Embryonic facial prominence (tissue), 1 donor: ENCODE data around the gene CDH4.

Experiments used
- DNase-seq: peaks from one replicate; pipeline ENCODE4 v3.0.0-alpha.2; 2016; ENCODE audit errors: extremely low spot score

CDH4 gene

GRCh38 chr20:61857884-61858283, 605.8 kb downstream of the CDH4 start:
- DNase-seq: no peak

DNA sequence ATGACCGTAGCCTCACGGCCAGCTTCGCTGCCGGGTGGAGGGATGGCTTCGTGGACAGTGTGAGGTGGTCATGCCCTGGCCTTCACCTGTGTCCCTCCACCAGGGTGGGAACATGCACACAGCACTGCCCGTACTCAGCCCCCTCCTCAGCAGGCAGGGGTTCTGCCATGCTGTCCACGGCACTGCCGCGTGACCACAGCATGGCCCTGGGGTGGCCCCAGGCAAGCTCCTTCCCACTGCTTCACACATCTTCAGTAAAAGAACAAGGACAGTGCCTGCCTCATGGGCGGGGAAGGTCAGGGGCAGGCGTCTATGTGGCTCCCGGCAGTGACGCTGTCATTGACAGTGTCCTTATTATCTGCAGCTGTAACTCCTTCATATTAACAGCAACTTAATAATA, 607.7 kb downstream of the CDH4 start:
- DNase-seq: no peak

DNA sequence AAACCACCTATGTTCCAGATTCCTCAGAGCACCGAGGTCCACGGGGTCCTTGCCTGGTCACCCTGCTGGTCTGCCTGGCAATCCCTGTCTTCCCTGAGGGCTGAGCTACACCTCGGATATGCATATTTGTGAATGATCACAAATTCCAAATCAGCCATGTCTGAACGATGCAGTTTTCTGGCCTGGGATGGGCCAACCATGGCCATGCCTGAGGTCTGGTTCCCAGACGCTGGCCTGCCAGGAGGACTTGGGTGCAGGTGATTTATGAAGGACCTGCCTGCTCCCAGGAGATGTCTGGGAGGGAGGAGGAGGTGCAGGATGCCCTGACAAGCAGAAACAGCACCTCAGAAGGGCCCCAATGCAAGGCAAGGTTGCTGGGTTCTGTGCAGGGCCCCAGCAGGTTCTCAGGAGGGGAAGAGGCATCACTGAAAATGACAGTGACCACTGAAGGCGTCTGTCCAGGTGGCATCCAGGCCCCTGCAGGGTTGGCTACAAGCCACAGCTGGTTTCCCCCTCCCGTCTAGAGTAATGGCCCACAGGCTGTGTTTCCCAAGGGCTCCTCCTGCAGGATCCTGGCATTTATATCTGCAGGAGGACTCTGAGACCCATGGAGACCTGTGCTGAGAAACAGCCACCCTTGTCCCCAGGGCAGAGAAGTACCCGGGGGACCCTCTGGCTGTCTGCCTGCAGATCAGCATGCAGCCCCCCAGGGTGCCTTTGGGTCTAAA, 608.4 kb downstream of the CDH4 start:
- no peak for DNase-seq

DNA sequence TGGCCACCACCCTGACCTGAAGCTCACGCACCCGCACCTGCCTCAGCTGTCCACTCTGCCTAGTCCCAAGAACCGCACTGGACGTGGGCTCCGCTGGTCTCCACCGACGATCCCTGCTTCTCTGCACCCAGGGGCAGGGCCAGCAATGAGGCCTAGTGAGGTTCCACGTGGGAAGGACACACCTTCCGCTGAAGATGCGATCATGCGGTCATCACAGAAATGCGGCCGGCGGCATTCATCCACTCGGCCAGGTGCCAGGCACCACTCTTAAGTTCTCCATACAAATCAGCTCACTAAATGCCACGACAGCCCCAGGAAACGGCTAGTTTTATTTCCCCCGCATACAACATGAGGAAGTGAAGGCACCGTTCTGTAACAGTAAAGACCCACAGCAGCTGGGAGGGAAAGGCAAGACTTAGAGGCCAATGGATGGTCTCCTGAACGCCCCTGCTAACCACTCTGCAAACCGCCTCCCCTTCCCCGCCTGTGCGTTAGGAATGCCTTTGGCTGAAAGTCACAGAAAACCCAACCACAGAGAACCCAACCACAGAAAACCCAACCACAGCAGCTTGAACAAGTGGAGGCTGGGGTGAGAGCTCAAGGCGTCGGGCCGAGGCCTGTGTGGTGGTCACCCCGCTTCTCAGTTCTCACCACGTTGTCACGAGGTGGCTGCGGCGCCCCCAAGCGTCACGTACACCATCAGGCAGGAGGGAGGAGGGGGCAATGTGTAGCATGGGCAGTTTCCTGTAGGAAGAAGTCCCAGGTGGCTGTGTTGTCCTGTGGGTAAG, 609.2 kb downstream of the CDH4 start:
- DNase-seq: no peak

DNA sequence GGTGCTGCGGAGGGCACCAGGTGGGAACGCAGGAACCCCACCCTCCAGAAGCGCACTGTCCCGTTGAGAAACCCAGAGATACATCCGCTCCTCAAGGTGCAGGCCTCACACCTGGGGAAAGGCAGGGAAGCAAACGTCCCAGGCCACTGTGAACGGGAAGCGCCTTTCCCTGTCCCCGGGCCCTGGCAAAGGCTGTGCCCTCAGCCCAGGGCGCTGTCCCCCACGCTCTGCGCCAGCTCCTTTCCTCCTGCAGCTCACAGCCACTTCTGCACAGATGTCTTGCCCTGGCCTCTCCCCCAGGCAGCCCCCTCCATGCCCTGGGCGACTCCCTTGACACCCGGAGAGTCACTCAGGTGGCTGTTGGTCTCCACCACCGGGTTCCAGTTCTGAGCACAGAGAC, 609.8 kb downstream of the CDH4 start:
- no peak for DNase-seq

GRCh38 chr20:61862881-61863280, 610.8 kb downstream of the CDH4 start:
- DNase-seq: no peak

GRCh38 chr20:61864481-61864880, 612.4 kb downstream of the CDH4 start:
- DNase-seq: no peak

GRCh38 chr20:61865353-61865752, 613.3 kb downstream of the CDH4 start:
- no peak for DNase-seq

DNA sequence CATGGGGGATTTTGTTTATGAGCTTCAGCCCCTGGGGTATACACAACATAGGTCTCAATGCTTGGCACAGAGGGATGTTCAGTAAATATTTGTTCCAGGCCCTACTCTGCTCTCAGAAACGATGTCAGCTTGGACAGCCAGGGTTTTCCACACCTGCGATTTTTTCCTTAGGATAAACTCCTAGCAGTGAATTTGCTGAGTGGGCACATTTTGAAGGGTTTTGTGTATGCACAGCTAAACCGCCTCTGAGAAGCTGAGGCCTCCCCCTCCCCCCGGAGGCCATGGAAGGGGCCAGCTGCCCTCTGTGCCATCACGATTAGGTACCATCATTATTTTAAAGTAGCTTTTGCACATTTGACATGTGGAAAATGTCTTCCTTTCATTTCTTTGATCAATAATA, 614.1 kb downstream of the CDH4 start:
- no peak for DNase-seq

- DNase-seq: no peak
These were observed 615.9 kb downstream of the CDH4 start for GRCh38 chr20:61868006-61868405.

GRCh38 chr20:61868466-61869090, 616.5 kb downstream of the CDH4 start:
- no peak for DNase-seq

GRCh38 chr20:61869750-61870507, 617.9 kb downstream of the CDH4 start:
- no peak for DNase-seq

DNA sequence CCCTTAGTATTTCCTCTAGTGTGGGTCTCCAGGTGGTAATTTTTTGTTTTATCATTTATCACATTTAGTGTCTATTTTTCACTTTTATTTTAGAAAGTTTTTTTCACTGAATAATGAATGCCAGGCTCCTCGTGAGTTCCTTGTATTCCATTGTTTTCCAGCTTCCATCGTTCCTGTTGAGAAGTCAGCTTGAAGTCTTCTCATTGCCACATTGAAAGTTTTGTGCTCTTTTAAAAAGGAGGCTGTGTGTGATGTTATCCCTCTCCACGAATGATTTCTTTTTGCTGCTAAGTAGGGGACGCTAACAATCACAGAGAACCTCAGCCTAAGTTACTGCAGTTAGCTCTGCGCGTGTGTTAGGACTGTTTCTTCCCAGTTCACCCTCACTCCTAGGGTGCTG, 619.1 kb downstream of the CDH4 start:
- DNase-seq: no peak

DNA sequence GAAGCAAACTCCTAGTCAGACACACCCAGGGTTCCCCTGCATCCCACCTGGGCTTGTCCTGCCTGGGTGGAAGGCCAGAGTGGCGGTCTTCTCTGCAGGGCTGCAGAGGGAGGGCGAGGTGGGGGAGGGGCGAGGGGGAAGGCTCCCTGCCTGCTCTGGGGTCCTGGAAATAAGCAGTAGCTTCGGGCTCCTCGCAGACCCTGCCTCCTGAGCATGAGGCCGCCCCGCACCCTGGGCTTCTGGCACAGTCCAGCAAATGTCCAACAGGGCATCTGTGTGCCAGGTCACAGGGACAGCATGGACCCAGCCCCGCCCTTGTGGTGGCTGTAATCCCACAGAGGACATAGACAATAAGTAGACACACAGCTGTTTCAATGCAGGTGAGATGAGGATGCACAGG, 619.9 kb downstream of the CDH4 start:
- no peak for DNase-seq

GRCh38 chr20:61872371-61872900, 620.4 kb downstream of the CDH4 start:
- DNase-seq: no peak

DNA sequence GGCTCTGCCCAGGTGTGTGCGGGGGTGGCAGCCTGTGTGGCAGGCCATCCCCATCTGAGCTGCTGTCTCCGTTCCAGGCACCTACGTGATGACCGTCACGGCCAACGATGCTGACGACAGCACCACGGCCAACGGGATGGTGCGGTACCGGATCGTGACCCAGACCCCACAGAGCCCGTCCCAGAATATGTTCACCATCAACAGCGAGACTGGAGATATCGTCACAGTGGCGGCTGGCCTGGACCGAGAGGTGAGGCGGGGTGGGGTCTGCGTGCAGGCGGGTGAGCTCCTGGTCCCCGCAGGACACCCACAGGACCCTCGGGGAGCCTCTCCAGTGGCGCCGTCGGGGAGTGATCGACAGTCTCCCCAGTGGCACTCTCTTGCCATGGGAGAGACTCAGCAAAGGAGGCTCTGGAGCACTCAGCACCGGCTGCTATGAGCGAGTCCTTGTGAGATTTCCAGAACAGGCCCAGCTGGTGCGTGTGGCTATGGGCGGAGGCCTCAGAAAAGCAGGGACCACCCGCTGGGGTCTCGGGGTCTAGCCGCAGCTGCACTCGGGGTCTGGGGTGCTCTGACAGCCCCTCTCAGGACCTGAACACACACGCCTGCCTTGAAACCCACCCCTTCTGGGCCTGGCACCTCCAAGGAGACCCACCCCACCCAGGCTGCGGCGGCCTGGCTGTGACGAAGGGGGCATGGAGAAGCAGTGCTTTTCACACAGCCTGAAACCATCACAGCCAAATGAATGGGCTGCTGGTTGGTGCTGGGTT, 621.8 kb downstream of the CDH4 start:
- no peak for DNase-seq

DNA sequence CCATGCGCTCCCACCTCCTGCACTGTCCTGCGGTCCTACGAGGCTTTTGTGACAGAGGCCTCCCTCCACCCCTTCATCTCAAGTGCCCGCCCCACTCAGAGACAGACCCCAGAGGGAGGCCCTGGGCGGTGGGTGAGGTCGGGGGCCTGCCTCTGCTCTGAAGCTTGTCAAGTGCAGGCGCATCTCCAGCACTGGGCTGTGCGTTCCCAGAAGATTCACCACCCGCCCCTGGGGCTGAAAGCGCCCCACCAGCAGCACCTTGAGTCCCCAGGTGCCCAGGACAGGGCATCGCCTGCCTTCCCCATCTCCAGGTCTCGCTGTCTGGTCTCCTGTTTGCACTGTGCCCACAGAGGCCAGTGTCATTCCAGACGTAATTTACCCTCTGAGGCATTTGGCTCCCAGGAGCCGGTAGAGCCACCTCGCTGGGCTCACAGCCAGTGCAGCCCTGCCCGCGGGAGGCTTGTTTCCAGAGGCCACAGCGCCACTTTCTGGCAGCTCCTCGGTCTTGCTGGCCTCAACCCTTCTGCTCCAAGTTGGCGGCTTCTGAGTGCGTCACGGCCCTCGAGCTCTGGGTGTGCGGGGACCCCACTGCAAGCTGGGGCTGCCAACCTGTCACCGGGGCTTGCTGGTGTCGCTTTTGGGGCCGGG, 622.5 kb downstream of the CDH4 start:
- DNase-seq: no peak

GRCh38 chr20:61875221-61875885, 623.3 kb downstream of the CDH4 start:
- no peak for DNase-seq

GRCh38 chr20:61875996-61876395, 623.9 kb downstream of the CDH4 start:
- no peak for DNase-seq
